ENCODE results near the gene PRSS38.
A peak's percentile ranks its signal among the peaks of the same experiment; 100 is the strongest.

PRSS38 gene

GRCh38 chr1:227785805-227786671 is 29.4 kb upstream of the PRSS38 start:
- TF ChIP-seq ZNF274 (IDR thresholded peaks at IDR 0.05; ENCODE audit: low read depth, low read length) = no peak
- no peak overlapping the region for H3K4me3 ChIP-seq (ENCODE audit: low read length)

GRCh38 chr1:227786673-227787512 is 28.6 kb upstream of the PRSS38 start:
- peak overlapping the region; percentile 57; the same call in 1 of the 2 replicates for H3K4me3 ChIP-seq (ENCODE audit: low read length)

GRCh38 chr1:227787513-227788270 is 27.8 kb upstream of the PRSS38 start:
- TF ChIP-seq ZNF274 (IDR thresholded peaks at IDR 0.05; ENCODE audit: low read depth, low read length) = no peak
- H3K4me3 ChIP-seq (ENCODE audit: low read length) = peak overlapping the region; percentile 57

More at GRCh38 chr1:227786673-227787512, 28.6 kb upstream of the PRSS38 start:
- TF ChIP-seq ZNF274 (IDR thresholded peaks at IDR 0.05; ENCODE audit: low read depth, low read length) = no peak

GRCh38 chr1:227788271-227789083 is 27.0 kb upstream of the PRSS38 start:
- peak overlapping the region; percentile 57 for H3K4me3 ChIP-seq (ENCODE audit: low read length)
- TF ChIP-seq ZNF274 (IDR thresholded peaks at IDR 0.05; ENCODE audit: low read depth, low read length) = no peak

GRCh38 chr1:227789084-227790033 is 26.1 kb upstream of the PRSS38 start:
- no peak overlapping the region for H3K4me3 ChIP-seq (ENCODE audit: low read length)
- TF ChIP-seq ZNF274 (IDR thresholded peaks at IDR 0.05; ENCODE audit: low read depth, low read length) = no peak

- no peak for TF ChIP-seq ZNF274 (IDR thresholded peaks at IDR 0.05; ENCODE audit: low read depth, low read length)
Observed at GRCh38 chr1:227790034-227790400, 25.5 kb upstream of the PRSS38 start.

GRCh38 chr1:227790868-227791267 is 24.6 kb upstream of the PRSS38 start:
- TF ChIP-seq ZNF274 (IDR thresholded peaks at IDR 0.05; ENCODE audit: low read depth, low read length) = no peak
- H3K4me3 ChIP-seq (ENCODE audit: low read length) = no peak overlapping the region

More at GRCh38 chr1:227790034-227790400, 25.5 kb upstream of the PRSS38 start:
- H3K4me3 ChIP-seq (ENCODE audit: low read length) = no peak overlapping the region

- TF ChIP-seq ZNF274 (IDR thresholded peaks at IDR 0.05; ENCODE audit: low read depth, low read length) = no peak
- no peak overlapping the region for H3K4me3 ChIP-seq (ENCODE audit: low read length)
Observed at GRCh38 chr1:227791425-227792143, 23.9 kb upstream of the PRSS38 start.

- no peak overlapping the region for H3K4me3 ChIP-seq (ENCODE audit: low read length)
- no peak for TF ChIP-seq ZNF274 (IDR thresholded peaks at IDR 0.05; ENCODE audit: low read depth, low read length)
Observed at GRCh38 chr1:227792216-227793078, 23.0 kb upstream of the PRSS38 start.

GRCh38 chr1:227793079-227793947 is 22.2 kb upstream of the PRSS38 start:
- H3K4me3 ChIP-seq (ENCODE audit: low read length) = no peak overlapping the region
- TF ChIP-seq ZNF274 (IDR thresholded peaks at IDR 0.05; ENCODE audit: low read depth, low read length) = no peak
